ENCODE results near the gene MAB21L4. TPM values are rescaled to one million over a fixed set of nuclear protein-coding genes. Genes with fewer than 3 reads are reported as not detected.

The MAB21L4 gene
- total RNA-seq, 1 donor = not detected

DNA sequence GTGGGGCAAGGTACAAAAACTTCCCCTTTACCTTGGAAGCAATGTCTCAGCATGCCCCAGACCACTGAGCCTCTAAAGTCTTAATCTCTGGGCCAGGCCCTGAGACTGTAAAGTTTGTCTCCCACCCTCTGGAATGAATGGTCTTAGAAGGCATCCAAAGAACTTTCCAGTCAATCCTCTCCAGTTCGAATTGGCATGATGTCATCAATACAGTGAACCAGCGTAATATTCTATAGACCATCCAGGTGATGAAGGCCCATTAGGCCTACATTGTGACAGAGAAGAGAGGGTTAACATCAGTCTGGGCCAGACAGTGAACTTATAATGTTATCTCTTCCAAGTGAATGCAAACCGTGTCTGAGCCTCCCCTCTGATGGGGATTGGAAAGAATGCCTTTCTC, 11.2 kb downstream of the MAB21L4 start:
- DNase-seq (ENCODE audit: low read depth in 2 of 3, low spot score in 2 of 3) = no peak

DNA sequence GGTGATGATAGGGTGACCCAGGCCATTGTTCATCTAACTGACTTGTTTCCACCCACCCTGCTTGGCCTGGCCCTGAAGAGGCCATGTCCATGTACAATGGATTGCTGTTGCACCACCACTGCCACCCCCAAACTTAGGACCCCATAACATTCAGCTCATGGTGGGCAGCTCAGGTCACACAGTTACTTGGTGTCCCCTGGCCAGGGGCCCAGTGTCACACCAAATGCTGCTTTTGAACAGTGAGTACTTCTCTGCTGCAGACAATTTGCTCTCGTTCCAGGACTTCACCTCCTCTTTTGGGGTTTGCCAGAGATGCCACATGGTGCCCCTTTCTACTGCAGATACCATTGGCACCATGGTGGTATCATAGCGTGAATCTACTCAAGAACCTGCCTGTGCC, 11.7 kb downstream of the MAB21L4 start:
- no peak for DNase-seq (ENCODE audit: low read depth in 2 of 3, low spot score in 2 of 3)

DNA sequence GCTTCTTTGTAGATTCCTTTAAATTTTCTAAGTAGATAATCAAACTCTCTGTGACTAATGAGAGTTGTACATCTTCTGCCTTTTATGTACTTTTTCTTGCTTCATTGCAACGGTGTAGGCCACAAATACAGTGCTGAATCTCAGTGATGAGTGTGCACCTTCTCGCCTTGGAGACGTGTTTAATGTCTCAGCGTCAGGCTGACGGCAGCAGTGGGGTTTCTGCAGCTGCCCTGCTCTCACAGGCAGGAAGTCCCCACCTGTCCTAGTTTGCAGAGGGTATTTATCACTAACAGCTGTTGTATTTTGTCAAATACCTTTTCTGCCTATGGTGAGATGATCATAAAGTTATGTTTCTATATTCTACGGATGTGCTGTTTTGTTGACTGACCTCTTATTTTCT, 14.0 kb downstream of the MAB21L4 start:
- DNase-seq (ENCODE audit: low read depth in 2 of 3, low spot score in 2 of 3) = no peak

DNA sequence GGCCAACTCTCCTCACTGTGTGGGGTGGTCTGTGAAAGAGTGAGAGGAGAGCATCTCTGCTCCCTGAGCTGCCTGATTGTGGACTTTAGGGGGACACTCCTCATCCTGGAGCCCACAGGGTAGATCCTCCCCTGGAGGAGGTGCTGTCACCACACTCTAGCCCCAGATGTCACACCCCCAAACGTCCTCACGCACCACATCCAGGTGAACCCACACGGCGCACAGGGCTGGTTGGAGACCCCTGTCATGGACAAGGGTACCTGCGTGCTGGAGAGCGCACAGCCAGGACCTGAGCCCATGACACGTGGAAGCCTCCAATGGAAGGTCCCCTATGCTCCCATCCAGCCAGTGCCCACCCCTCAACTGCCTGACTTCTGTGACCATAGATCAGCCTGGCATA, 16.9 kb downstream of the MAB21L4 start:
- no peak for DNase-seq (ENCODE audit: low read depth in 2 of 3, low spot score in 2 of 3)

DNA sequence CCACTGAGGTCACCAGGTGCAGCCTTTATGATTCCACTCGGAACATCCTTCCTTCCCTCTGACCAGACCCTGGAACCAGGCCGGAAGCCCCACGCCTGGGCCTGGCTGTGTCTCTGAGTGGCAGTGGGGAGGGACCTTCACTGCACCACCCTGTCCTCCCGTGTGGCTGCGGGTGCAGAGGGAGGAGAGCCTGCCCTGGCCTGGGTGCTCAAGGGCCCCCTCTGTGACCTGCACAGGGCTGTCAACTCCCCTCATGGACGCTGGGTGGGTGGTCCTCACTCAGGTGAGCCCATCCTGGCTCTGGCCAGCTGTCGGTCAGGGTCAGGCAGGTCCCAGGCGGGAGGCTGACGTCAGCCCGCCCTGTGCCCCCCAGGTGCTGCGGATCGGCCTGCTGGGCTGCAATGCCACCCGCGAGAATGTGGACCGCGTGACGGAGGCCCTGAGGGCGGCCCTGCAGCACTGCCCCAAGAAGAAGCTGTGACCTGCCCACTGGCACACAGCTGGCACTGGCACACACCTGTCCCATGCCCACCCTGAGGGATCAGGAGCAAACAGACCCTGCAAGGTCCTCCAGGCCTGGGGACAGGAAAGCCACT, 17.5 kb downstream of the MAB21L4 start:
- DNase-seq (ENCODE audit: low read depth in 2 of 3, low spot score in 2 of 3) = no peak

DNA sequence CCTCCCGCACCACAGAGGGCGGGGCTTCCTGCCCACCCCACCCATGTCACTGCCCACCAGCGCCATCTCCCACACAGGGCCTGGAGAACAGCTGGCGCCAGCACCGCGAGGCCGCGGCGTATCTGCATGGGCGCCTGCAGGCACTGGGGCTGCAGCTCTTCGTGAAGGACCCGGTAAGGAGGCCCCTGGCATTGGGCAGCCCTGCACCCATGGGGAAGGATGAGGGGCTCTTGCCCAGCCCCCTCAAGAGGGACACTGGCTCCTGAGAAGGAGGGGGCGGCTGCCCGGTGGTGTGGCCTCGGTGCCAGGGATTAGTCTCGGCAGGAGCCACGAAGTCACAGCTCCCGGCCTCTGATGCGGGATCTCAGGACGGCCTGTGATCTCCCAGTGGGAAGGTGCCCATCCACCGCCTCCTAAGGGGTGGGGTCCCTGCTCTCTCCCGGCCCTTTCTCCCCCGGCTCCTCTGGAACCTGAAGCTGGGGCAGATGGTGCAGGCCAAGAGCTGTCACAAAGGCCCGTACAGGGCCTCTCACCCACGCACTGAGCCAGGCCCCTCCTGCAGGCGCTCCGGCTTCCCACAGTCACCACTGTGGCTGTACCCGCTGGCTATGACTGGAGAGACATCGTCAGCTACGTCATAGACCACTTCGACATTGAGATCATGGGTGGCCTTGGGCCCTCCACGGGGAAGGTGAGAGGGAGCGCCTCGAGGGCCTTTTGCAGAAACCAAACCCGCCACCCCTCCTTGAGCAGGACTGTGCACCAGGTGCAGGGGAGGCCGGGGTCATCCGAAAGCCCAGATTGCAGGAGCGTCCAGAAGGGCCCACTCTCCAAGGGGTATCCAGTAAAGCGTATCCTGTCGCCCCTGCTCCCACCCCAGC, 18.3 kb downstream of the MAB21L4 start:
- no peak for DNase-seq (ENCODE audit: low read depth in 2 of 3, low spot score in 2 of 3)

DNA sequence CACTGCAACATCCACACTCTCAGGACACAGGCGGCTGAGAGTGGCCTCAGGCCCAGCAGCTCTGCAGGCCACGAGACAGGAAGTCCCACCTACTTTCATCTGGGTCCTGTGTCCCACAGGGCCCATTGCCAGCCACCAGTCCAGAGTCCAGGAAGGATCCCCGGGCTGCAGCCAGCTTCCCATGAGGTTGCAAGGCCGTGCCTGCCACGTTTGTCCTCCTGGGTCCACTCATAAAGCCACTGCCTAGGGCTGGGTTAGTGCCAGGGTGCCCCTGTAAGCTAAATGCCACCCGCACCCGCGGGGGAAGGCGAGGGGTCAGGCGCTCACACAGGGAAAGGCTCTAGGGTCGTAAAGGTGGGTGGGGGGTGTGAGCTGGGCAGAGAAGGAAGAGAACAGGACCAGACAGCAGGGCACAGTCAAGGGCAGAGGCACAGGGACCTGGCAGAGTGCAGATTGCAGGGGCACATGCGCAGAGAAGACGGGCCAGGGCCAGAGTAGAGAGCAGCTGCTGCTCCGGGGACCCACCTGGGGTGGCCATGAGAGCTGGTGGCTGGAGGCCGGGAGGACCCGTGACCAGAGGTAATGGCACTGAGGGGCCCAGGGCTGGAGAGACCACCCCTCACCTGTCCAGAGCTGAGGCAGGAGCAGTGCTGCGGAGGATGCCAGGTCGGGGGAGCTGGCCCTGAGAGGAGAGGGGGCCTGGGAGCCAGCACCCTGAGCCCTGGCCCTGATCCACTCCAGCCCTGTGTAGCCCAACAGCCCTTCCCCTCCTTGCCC, 19.3 kb downstream of the MAB21L4 start:
- DNase-seq (ENCODE audit: low read depth in 2 of 3, low spot score in 2 of 3) = no peak

DNA sequence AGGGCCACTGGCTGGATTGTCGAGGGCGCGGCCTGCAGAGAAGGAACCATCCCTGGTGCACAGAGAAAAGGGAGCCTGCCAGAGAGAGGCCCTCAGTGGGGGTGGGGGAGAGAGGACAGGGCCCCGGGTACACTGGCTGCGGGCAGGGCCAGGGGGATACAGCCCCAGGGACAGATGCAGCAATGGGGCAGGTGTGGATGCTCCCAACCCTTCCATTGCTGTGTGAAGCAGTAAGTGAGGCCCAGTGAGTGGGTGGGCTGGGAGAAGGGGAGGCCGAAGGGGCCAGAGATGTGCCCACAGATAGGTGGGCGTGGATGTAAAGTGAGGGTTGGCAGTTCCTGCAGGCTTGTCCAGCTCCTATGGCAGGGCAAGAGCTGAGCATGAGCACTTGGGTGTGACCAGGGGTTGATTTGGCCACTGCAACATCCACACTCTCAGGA, 19.9 kb downstream of the MAB21L4 start:
- no peak for DNase-seq (ENCODE audit: low read depth in 2 of 3, low spot score in 2 of 3)

DNA sequence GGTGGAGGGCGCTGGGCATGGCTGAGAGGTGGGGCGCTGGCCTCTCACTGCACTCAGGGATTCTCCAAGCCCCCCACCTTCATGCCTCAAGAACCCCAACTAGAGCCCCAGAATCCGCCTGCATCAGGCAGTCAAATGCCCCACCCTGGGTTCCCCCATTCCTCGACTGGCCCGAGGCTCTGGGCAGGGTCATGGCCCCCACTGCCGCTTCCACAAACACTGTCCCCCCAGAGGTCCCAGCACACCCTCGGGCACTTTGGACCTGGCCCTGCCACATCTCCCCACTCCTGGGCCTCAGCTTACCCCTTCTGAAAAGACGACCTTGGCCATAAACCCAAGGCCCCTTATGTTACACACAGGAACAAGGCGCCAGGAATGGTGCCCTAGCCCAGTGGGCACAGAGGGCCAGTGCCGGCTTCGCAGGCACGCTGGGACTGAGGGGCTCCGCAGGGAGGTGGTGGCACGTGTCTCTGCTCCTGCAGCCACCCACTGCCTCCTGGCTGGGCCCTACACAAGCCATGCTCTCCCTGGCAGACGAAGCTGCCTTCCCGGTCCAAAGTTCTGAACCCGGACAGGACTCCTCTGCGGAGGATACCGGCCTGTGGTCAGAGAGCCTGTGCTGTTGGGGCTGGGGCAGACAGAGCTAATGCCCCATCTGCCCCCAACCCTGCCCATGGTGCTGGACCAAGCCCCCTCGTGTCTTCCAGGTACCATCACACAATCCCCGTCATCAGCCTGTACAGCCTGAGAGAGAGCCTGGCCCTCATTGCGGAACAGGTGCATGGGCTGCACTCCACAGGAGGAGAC, 20.5 kb downstream of the MAB21L4 start:
- DNase-seq (ENCODE audit: low read depth in 2 of 3, low spot score in 2 of 3) = no peak

DNA sequence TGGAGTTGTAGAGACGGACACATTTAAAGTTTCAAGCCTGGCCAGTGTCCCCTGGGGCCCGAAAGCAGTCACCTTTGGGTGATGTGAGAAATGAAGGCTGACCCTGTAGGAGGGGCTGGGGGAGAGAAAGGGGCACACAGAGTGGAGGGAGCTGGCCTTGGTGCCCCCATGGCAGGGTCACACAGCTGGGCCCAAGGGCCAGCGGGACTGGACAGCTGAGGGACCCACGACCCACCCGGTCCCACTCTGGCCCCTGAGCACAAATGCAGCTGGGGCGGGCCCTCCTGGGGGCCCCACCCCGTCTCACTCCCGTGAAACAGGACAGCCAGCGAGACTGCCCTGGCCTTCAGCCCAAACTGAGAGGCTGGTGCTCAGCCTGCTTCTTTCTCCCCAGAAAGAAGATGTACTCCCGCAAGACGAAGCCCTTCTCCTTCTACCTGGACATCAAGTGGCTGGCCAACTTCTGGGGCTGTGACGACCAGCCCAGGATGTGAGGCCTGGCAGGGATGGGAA, 21.2 kb downstream of the MAB21L4 start:
- no peak for DNase-seq (ENCODE audit: low read depth in 2 of 3, low spot score in 2 of 3)

DNA sequence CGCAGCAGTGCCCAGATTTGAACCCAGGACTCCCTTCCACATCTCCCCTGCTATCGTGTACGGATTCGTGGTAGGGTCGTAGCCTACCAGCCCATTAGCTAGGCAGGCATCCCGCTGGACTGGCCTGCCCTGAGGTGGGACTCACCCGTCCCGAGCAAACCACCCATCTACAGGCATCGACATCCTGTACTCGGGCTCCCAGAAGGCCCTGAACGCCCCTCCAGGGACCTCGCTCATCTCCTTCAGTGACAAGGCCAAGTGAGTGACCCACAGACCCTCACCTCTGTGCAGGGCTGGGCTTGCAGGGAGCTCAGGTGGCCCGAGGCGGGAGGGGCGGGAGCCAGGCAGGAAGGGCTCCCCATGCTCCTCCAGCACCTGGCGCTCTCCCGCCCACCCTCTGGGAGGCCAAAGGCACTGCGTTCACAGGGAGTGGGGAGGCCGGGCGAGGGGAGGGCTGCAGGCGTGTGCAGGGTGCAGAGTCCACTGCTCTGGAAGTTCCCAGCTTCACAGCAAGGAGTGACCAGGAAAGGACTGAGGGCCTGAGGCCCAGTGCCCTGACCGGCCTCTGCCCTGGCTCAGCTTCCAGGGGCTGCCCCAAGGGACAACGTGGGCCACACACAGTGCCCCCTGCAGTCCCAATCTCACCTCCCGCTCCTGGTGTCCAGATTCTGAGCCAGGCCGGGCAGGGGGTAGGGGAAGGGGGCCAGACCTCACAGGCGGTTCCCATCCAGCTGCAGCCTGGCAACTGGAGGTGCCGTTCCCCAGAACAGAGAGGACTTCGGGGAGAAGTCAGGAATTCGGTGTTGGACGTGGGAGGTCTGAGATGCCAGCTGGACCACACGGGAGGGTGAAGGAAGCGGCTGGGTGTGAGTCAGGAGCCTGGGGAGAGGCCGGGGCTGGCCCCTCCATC, 21.9 kb downstream of the MAB21L4 start:
- DNase-seq (ENCODE audit: low read depth in 2 of 3, low spot score in 2 of 3) = no peak

DNA sequence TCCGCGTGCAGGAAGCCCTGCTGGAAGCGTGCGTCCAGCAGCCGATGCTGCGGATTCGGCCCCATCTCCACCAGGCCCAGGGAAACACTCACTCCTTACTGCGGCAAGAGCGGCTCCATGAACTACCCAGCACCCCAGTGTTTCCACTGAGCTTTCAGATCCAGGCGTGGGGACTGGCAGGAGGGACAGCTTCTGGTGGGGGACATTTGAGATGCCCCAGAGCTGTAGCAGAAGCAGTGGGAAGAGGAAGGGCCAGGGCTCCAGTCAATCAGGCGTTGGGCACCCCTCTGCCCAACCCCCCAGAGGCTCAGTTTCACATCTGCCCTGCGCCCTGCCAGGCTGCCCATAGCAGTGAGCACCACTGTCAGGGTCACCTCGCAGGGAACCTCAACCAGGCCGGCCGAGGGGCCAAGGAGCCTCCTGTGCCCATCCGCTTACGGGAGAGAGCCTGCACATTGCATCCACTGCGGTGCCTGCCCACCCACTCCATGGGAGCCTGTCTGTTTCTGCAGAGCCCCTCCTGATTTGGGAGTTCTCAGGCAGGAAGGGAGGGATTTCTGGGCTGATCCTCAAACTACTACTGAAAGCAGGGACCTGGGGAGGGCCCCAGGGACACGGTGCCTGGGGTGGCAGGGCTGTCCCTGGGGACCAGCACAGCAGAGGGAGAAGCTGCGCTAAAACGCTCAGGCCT, 22.7 kb downstream of the MAB21L4 start:
- no peak for DNase-seq (ENCODE audit: low read depth in 2 of 3, low spot score in 2 of 3)

DNA sequence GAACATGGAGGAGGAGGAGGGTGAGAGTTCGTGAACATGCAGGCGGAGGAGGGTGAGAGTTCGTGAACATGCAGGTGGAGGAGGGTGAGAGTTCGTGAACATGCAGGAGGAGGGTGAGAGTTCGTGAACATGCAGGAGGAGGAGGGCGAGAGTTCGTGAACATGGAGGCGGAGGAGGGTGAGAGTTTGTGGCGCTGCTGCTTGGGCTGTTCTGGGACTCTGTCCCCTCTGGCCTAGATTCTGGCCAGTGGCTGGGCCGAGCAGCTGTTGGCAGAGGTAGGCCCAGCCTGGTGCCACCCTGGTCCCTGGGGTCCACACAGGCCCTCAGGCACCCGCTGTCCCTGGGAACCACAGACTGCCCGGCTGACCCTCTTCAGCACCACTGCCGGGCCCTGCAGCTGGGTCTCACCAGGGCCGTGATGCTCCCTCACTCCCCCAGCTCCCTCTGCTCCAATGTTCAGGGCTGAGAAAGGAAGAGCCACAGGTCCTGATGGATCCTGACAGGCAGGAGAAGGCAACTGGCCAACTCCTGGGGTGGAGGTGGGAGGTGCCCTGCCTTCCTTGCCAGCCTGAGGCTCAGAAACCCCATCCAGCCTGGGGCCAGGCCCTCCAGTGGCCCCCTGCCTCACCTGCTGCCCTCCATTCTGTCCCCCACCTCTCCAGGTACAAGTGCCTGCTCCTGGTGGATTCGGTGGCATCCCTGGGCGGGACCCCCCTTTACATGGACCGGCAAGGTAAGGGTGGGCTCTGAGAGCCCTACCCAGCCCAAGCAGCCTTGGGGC, 23.4 kb downstream of the MAB21L4 start:
- DNase-seq (ENCODE audit: low read depth in 2 of 3, low spot score in 2 of 3) = no peak

DNA sequence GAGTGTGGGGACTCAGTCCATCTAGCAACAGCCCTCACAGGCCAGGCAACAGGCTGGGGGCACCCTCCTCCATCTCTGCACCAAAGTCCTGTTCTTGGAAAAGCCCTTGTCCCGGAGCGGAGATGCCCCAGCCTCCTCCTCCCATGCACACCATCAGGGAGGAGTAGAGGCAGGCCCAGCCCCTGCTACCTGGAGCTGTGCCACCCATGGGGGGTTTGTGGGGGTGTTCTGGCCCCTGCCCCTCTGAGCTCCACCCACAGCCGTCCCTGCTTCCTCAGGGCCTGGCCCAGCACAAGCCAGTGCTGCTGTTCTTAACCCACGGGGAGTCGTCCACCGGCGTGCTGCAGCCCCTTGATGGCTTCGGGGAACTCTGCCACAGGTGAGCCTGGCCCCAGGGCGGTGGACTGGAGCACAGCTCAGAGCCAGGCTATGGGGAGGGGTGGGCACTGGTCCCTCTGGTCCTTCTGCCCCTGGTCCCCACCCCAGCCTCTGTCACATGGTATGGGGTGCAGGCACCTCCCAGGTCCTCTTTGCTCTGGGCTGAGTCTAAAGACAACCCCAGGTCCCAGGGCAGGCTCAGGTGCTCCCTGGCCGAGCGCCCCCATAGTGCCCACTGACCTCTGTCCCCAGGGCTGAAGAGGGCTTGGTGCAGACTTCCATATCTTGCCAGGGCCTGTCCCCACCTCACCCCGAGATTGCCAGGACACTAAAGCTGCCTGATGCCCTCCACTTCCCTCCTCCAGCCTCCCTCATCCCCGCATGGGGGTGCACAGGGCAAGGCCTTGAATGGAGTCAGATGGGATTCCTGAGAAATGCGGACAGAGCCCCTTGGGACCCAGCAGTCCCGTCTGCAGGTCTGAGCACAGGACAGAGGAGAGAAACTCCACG, 24.6 kb downstream of the MAB21L4 start:
- DNase-seq (ENCODE audit: low read depth in 2 of 3, low spot score in 2 of 3) = no peak

DNA sequence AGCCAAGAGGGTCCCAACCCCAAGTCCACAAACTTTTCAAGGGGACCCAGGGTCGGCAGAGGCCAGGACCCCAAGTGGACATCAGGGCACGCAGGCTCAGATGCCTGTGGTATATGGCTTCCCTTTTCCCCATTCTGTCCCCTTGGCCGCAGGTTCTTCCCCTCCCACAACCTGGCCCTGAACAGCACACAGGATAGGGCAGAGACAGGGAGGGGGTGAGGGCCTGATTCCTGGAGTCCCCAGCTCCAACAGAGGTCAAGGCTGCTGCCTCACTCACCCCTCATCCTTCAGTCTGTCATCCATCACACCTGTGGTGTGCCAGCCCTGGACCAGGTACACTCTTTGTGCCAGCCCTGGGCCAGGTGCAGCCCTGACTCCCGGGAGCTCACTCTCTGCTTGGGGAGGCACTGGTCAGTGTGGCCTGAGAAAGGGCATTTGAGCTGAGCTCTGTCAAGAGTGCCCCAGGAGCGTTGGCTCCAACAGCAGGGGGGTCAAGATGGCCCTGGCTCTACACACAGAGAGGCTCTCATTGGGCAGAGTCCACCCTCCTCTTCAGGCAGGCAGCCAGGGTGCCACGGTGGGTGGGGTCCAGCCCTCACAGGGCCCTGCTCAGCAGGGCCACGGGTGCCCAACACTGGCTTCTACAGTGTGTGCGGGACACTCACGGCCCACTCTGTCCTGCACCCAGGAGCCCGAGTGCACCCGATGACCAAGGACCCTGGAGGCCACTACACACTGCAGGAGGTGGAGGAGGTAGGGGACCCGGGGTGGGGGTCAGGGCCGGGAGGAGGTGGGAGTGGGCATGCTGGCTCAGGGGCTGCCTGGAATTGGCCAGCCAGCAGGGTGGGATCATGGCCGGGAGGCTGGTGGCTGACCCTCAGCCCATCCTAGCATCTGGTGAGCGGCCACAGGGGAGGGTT, 25.7 kb downstream of the MAB21L4 start:
- no peak for DNase-seq (ENCODE audit: low read depth in 2 of 3, low spot score in 2 of 3)
